T-cell (primary cell): ENCODE results near the gene CLCN2. TPM values are rescaled to one million over a fixed set of nuclear protein-coding genes. Genes with fewer than 3 reads are reported as not detected.

Source experiments
- ATAC-seq, 4 experiments: fragments of 200-7000 bp in 3 of 4; fragments of 150-1000 bp in 1 of 4; cut with Tn5 transposase; replicated peaks in 1 of 4; 1 replicate in 3 of 4; 2 replicates in 1 of 4; pipeline ENCODE4 v1.10.0; 2021; ENCODE audit warnings: moderate library complexity in 3 of 4, mild to moderate bottlenecking in 2 of 4, moderate number of reproducible peaks in 1 of 4
- CTCF ChIA-PET, 2 donors: fragments of 300-600 bp; sonication (Branson Sonifier 250); formaldehyde crosslinking; loops; one replicate each; lab custom pipeline; 2022; ENCODE audit warnings: antibody characterized with exemption in 2 of 2; lab: Charles Lee
- POLR2A ChIA-PET, 2 donors: fragments of 300-600 bp; sonication (Branson Sonifier 250); formaldehyde crosslinking; loops; one replicate each; lab custom pipeline; 2022; ENCODE audit warnings: antibody characterized with exemption in 2 of 2; lab: Charles Lee
- DNase-seq, 35 experiments: peaks; one replicate each; pipeline versions ENCODE4 v3.0.0 to v3.0.0-alpha.2; 2013 to 2023
- H3K27ac ChIP-seq: one replicate; pipeline ENCODE4 v1.5.1; 2013; ENCODE audit warnings: low read length
- H3K27me3 ChIP-seq, 2 experiments: replicated peaks in 1 of 2; 1 replicate in 1 of 2; 2 replicates in 1 of 2; pipeline versions ENCODE4 v1.6.1 to v1.7.0; 2013; ENCODE audit warnings: low read length in 1 of 2, mixed read lengths in 1 of 2; ENCODE audit not compliant: control insufficient read depth in 2 of 2, insufficient read depth in 2 of 2; ENCODE audit errors: extremely low read depth in 1 of 2
- H3K36me3 ChIP-seq, 2 donors: 1 replicate in 1 of 2; 2 replicates in 1 of 2; pipeline versions ENCODE4 v1.6.1 to v1.7.0; 2013; ENCODE audit warnings: low read length in 1 of 2; ENCODE audit not compliant: control insufficient read depth in 2 of 2, insufficient read depth in 1 of 2; ENCODE audit errors: extremely low read depth in 1 of 2
- H3K4me1 ChIP-seq, 2 experiments: 1 replicate in 1 of 2; 2 replicates in 1 of 2; pipeline versions ENCODE4 v1.6.1 to v1.7.0; 2013; ENCODE audit warnings: low read length in 2 of 2, mixed read lengths in 1 of 2; ENCODE audit not compliant: insufficient read depth in 2 of 2, control insufficient read depth in 1 of 2; ENCODE audit errors: extremely low read depth in 1 of 2
- H3K4me3 ChIP-seq, 2 donors: 1 replicate in 1 of 2; 2 replicates in 1 of 2; pipeline versions ENCODE4 v1.5.1 to v1.7.0; 2013; ENCODE audit warnings: mild to moderate bottlenecking in 2 of 2, low read length in 1 of 2, moderate library complexity in 1 of 2; ENCODE audit not compliant: control insufficient read depth in 1 of 2; ENCODE audit errors: extremely low read depth in 1 of 2
- H3K9me3 ChIP-seq: 2 replicates; pipeline ENCODE4 v1.7.0; 2013
- H3K27ac Mint-ChIP-seq, 2 donors: one replicate each; pipeline ENCODE4 v1.8.0; 2020 to 2021; ENCODE audit warnings: mild to moderate bottlenecking in 2 of 2, mixed read lengths in 2 of 2
- H3K27me3 Mint-ChIP-seq, 2 donors: one replicate each; pipeline ENCODE4 v1.8.0; 2021 to 2022; ENCODE audit warnings: mixed read lengths in 2 of 2
- H3K36me3 Mint-ChIP-seq: one replicate; pipeline ENCODE4 v1.8.0; 2021; ENCODE audit warnings: mixed read lengths
- H3K4me1 Mint-ChIP-seq, 3 donors: one replicate each; pipeline ENCODE4 v1.8.0; 2020 to 2022; ENCODE audit warnings: mixed read lengths in 3 of 3, mild to moderate bottlenecking in 1 of 3
- H3K4me3 Mint-ChIP-seq, 3 donors: one replicate each; pipeline ENCODE4 v1.8.0; 2020 to 2022; ENCODE audit warnings: mild to moderate bottlenecking in 3 of 3, mixed read lengths in 3 of 3, moderate library complexity in 3 of 3
- H3K9me3 Mint-ChIP-seq, 3 donors: one replicate each; pipeline ENCODE4 v1.8.0; 2020 to 2022; ENCODE audit warnings: mixed read lengths in 3 of 3
- WGBS: methylation state at CpG from one replicate; pipeline ENCODE4 v1.1.5; 2013; ENCODE audit warnings: missing lambda C conversion rate; ENCODE audit not compliant: insufficient coverage; 5-methylcytosine and 5-hydroxymethylcytosine counted together
- total RNA-seq, 35 experiments: library from RNA in 6 of 35; stranded (reverse) in 6 of 35; fragments of 120-200 nt in 1 of 35; gene quantifications; one replicate each; pipeline versions ENCODE4 v1.2.1 to v1.2.4 and lab custom pipeline; 2013 to 2026

CLCN2 gene
- total RNA-seq, 5 donors from 2014 or later (not counting 1 experiment from before 2014, with no cell fraction given) = 3.2 to 5.9 (median 4.6) TPM

DNA sequence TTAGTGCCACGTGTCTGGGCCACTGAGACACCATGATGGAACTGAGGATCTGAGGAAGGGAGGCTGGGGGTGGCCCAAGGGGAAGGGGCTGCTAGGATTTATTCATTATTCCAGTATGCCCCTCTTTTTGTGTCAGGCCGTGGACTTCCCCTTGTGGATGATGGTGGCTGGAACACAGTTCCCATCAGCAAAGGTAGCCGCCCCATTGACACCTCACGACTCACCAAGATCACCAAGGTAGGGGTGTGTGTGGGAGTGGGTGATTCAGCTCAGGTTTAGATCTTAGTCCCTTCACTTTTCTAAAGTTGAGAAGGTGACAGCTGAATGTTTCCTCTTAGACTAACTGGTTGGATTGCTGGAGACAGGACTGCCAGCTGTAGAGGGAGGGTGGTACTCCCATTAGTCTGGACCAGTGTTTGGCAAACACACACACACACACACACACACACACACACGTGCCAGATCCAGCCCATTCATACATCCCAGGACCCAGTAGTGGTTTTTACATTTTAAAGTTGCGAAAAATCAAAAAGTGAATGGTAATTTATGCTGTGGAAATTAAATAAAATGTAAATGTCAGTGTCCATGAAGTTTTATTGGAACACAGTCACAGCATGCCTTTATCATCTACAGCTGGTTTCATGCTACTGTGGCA lies 35.6 kb downstream of the CLCN2 start:
- H3K27me3 ChIP-seq = no peaks in the 10 kb centered on the region
- Mint-ChIP-seq H3K27ac (peak overlapping the region in 1 of 2 donors; percentile 22), H3K4me3 (no peak overlapping the region), H3K27me3 (no peaks in the 10 kb centered on the region), H3K4me1 (no peaks in the 10 kb centered on the region), H3K9me3 (no peaks in the 10 kb centered on the region), H3K36me3 (peaks cover 74% of the 10 kb centered on the region)
- ChIA-PET POLR2A (no interaction called here), CTCF (interaction anchor here in 1 of 2 donors (0.6 kb wide), 1 partner anchor 429 kb away, joined by 3 read pairs; no protein-coding TSS in a partner anchor)
- H3K4me3 ChIP-seq = no peak overlapping the region
- no peaks in the 10 kb centered on the region for H3K4me1 ChIP-seq
- H3K9me3 ChIP-seq = no peaks in the 10 kb centered on the region
- WGBS = 67% methylated on average over 1 of the region's 6 CpGs
- no peak for DNase-seq
- H3K36me3 ChIP-seq = peaks cover 53 to 89% of the 10 kb centered on the region in 2 donors
- ATAC-seq = no peak
- H3K27ac ChIP-seq = no peak overlapping the region

- no peak overlapping the region for H3K4me3 Mint-ChIP-seq
- no peak overlapping the region for H3K4me3 ChIP-seq
- no peaks in the 10 kb centered on the region for H3K4me1 ChIP-seq
- no peaks in the 10 kb centered on the region for H3K27me3 Mint-ChIP-seq
- no peak overlapping the region for H3K27ac ChIP-seq
- no peak for ATAC-seq
- WGBS = 95% methylated on average over 13 of the region's 13 CpGs
- POLR2A ChIA-PET = no interaction called here
- peaks cover 52 to 92% of the 10 kb centered on the region in 2 donors for H3K36me3 ChIP-seq
- CTCF ChIA-PET = no interaction called here
- no peak for DNase-seq
- peaks cover 78% of the 10 kb centered on the region for H3K36me3 Mint-ChIP-seq
- H3K27me3 ChIP-seq = no peaks in the 10 kb centered on the region
- no peaks in the 10 kb centered on the region for H3K9me3 Mint-ChIP-seq
- no peaks in the 10 kb centered on the region for H3K9me3 ChIP-seq
- peak overlapping the region in 1 of 2 donors; percentile 22 for H3K27ac Mint-ChIP-seq
- no peaks in the 10 kb centered on the region for H3K4me1 Mint-ChIP-seq
These were observed 36.1 kb downstream of the CLCN2 start for GRCh38 chr3:184325269-184325668.

DNA sequence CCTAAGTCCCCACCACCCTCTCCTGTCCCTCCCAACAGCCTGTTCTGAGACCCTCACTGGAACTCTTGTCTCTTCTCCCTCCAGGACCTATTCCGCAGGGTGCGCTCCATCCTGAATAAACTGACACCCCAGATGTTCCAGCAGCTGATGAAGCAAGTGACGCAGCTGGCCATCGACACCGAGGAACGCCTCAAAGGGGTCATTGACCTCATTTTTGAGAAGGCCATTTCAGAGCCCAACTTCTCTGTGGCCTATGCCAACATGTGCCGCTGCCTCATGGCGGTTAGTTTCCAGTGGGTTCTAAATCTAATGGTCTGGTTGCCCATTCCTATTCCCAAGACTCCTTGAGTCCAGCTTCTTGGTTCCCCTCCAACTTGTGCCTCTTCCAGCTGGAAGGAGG lies 37.7 kb downstream of the CLCN2 start:
- peaks cover 67% of the 10 kb centered on the region for H3K36me3 Mint-ChIP-seq
- Histone ChIP-seq H3K4me3 (no peak overlapping the region), H3K9me3 (no peaks in the 10 kb centered on the region), H3K27me3 (no peaks in the 10 kb centered on the region), H3K36me3 (peaks cover 51 to 94% of the 10 kb centered on the region in 2 donors), H3K4me1 (peaks cover 0 to 5% of the 10 kb centered on the region in 2 experiments), H3K27ac (no peak overlapping the region)
- WGBS = 98% methylated on average over 8 of the region's 8 CpGs
- DNase-seq (no peak), ATAC-seq (no peak)
- H3K9me3 Mint-ChIP-seq = no peaks in the 10 kb centered on the region
- H3K27me3 Mint-ChIP-seq = no peaks in the 10 kb centered on the region
- no peak overlapping the region for H3K27ac Mint-ChIP-seq
- H3K4me1 Mint-ChIP-seq = peaks cover 5 to 7% (median 7%) of the 10 kb centered on the region in 3 donors
- ChIA-PET POLR2A (no interaction called here), CTCF (interaction anchor here in 1 of 2 donors (0.5 kb wide), 1 partner anchor 1110 kb away, joined by 8 read pairs; no protein-coding TSS in a partner anchor)
- no peak overlapping the region for H3K4me3 Mint-ChIP-seq

DNA sequence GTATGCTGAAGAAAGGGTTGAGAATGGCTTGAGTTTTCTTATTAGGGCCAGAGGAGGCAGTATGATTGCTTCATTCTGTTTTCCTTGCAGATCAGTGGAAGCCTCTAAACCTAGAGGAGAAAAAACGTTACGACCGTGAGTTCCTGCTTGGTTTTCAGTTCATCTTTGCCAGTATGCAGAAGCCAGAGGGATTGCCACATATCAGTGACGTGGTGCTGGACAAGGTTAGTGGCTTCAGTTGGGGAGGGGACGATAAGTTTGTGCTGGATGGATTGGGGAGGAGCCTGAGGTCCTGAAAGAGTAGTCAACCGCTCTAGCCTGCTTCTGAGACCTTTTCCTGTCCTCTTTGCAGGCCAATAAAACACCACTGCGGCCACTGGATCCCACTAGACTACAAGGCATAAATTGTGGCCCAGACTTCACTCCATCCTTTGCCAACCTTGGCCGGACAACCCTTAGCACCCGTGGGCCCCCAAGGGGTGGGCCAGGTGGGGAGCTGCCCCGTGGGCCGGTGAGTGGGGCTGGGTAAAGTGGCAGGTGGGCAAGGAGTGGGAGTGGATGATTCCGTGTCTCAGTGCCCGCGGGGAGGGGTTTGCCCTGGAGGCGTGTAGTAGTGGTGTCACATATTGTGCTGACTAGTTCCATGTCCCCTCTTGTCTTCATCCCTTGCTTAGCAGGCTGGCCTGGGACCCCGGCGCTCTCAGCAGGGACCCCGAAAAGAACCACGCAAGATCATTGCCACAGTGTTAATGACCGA lies 38.5 kb downstream of the CLCN2 start:
- Mint-ChIP-seq H3K4me3 (no peak overlapping the region), H3K9me3 (no peaks in the 10 kb centered on the region), H3K36me3 (peaks cover 64% of the 10 kb centered on the region), H3K27ac (no peak overlapping the region), H3K4me1 (peaks cover 9 to 11% (median 10%) of the 10 kb centered on the region in 3 donors), H3K27me3 (no peaks in the 10 kb centered on the region)
- no peaks in the 10 kb centered on the region for H3K9me3 ChIP-seq
- no peak for ATAC-seq
- peak in 1 of 35 experiments; percentile 21 for DNase-seq
- H3K27ac ChIP-seq = no peak overlapping the region
- ChIA-PET POLR2A (no interaction called here), CTCF (interaction anchor here in 1 of 2 donors (0.6 kb wide), 1 partner anchor 306 kb away, joined by 3 read pairs; no protein-coding TSS in a partner anchor)
- peaks cover 43 to 90% of the 10 kb centered on the region in 2 donors for H3K36me3 ChIP-seq
- no peaks in the 10 kb centered on the region for H3K27me3 ChIP-seq
- H3K4me1 ChIP-seq = peaks cover 0 to 5% of the 10 kb centered on the region in 2 experiments
- 92% methylated on average over 14 of the region's 20 CpGs for WGBS
- no peak overlapping the region for H3K4me3 ChIP-seq

- H3K4me3 Mint-ChIP-seq = no peak overlapping the region
- H3K4me1 Mint-ChIP-seq = peaks cover 21 to 23% (median 23%) of the 10 kb centered on the region in 3 donors
- Histone ChIP-seq H3K36me3 (peaks cover 32 to 87% of the 10 kb centered on the region in 2 donors), H3K27ac (no peak overlapping the region), H3K9me3 (no peaks in the 10 kb centered on the region), H3K4me3 (no peak overlapping the region), H3K4me1 (peaks cover 0 to 15% of the 10 kb centered on the region in 2 experiments), H3K27me3 (no peaks in the 10 kb centered on the region)
- 93% methylated on average over 2 of the region's 5 CpGs for WGBS
- DNase-seq (no peak), ATAC-seq (no peak)
- H3K9me3 Mint-ChIP-seq = no peaks in the 10 kb centered on the region
- ChIA-PET POLR2A (no interaction called here), CTCF (no interaction called here)
- no peak overlapping the region for H3K27ac Mint-ChIP-seq
- peaks cover 60% of the 10 kb centered on the region for H3K36me3 Mint-ChIP-seq
- H3K27me3 Mint-ChIP-seq = no peaks in the 10 kb centered on the region
These were observed 39.7 kb downstream of the CLCN2 start for GRCh38 chr3:184321666-184322065.

DNA sequence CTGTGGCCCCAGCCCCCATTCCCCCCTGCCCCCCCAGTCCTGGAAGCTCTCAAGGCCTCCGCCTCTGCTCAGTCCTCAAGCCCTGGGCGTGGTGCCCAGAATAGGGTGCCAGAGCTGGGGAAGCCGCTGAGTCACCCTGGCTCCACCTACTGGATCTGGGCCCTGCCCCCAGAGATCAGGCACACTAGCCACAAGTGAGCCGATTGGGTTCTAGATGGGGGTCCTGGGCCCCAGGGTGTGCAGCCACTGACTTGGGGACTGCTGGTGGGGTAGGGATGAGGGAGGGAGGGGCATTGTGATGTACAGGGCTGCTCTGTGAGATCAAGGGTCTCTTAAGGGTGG lies 41.3 kb downstream of the CLCN2 start:
- no peaks in the 10 kb centered on the region for H3K9me3 Mint-ChIP-seq
- WGBS = 57% methylated on average over 4 of the region's 4 CpGs
- no peak overlapping the region for H3K4me3 Mint-ChIP-seq
- H3K36me3 ChIP-seq = peaks cover 32 to 71% of the 10 kb centered on the region in 2 donors
- POLR2A ChIA-PET = no interaction called here
- peaks cover 2 to 31% of the 10 kb centered on the region in 2 experiments for H3K4me1 ChIP-seq
- no peak overlapping the region for H3K27ac Mint-ChIP-seq
- H3K27ac ChIP-seq = no peak overlapping the region
- peak in 2 of 4 experiments; percentile 41 to 52 for ATAC-seq
- H3K36me3 Mint-ChIP-seq = peaks cover 54% of the 10 kb centered on the region
- DNase-seq = peak in 4 of 35 experiments; percentile 28 to 44 (median 32)
- CTCF ChIA-PET = no interaction called here
- peaks cover 31 to 34% (median 32%) of the 10 kb centered on the region in 3 donors for H3K4me1 Mint-ChIP-seq
- no peaks in the 10 kb centered on the region for H3K27me3 ChIP-seq
- no peak overlapping the region for H3K4me3 ChIP-seq
- H3K9me3 ChIP-seq = no peaks in the 10 kb centered on the region
- no peaks in the 10 kb centered on the region for H3K27me3 Mint-ChIP-seq
